Measurements from ENCODE around the gene DHRS11.
A peak's percentile ranks its signal among the peaks of the same experiment; 100 is the strongest.

The DHRS11 gene

GRCh38 chr17:36591434-36592315 lies at the start of gene DHRS11:
Gene DHRS11, plus strand, starts transcription at chr17:36591879. Its CDS starts 131 bp downstream, at chr17:36592010.
- TF ChIP-seq GATA1 (IDR thresholded peaks at IDR 0.05; ENCODE audit: low read depth, low read length) (no peak), POLR2A (IDR thresholded peaks at IDR 0.05; ENCODE audit: low read length) (no peak)
- peak; percentile 81 to 86 for DNase-seq

- DNase-seq: no peak
- no peak for TF ChIP-seq POLR2A (IDR thresholded peaks at IDR 0.05; ENCODE audit: low read length)
- no peak for TF ChIP-seq GATA1 (IDR thresholded peaks at IDR 0.05; ENCODE audit: low read depth, low read length)
Measured at GRCh38 chr17:36542755-36543154, 48.9 kb upstream of the DHRS11 start.

GRCh38 chr17:36544044-36544306 lies 47.7 kb upstream of the DHRS11 start:
- TF ChIP-seq GATA1 (IDR thresholded peaks at IDR 0.05; ENCODE audit: low read depth, low read length) (no peak), POLR2A (IDR thresholded peaks at IDR 0.05; ENCODE audit: low read length) (peak; percentile 3)
- peak; percentile 80 to 81 for DNase-seq

GRCh38 chr17:36544307-36545076 lies 47.2 kb upstream of the DHRS11 start, which contains the start of gene GGNBP2:
Gene GGNBP2, plus strand, starts transcription at chr17:36544919. Its CDS starts 806 bp downstream, at chr17:36545725.
- no peak for TF ChIP-seq GATA1 (IDR thresholded peaks at IDR 0.05; ENCODE audit: low read depth, low read length)
- peak; percentile 80 for TF ChIP-seq POLR2A (IDR thresholded peaks at IDR 0.05; ENCODE audit: low read length)
- DNase-seq: peak; percentile 93 to 96

GRCh38 chr17:36545077-36545464 lies 46.6 kb upstream of the DHRS11 start:
- TF ChIP-seq POLR2A (IDR thresholded peaks at IDR 0.05; ENCODE audit: low read length): peak; percentile 33
- no peak for TF ChIP-seq GATA1 (IDR thresholded peaks at IDR 0.05; ENCODE audit: low read depth, low read length)

GRCh38 chr17:36545465-36546417 lies 45.9 kb upstream of the DHRS11 start:
- TF ChIP-seq GATA1 (IDR thresholded peaks at IDR 0.05; ENCODE audit: low read depth, low read length) (no peak), POLR2A (IDR thresholded peaks at IDR 0.05; ENCODE audit: low read length) (peak; percentile 68)
- peak; percentile 99 for DNase-seq

More at GRCh38 chr17:36545077-36545464, 46.6 kb upstream of the DHRS11 start:
- peak; percentile 91 to 93 for DNase-seq

GRCh38 chr17:36546418-36547093 lies 45.1 kb upstream of the DHRS11 start:
- peak; percentile 23 to 49 for DNase-seq
- TF ChIP-seq POLR2A (IDR thresholded peaks at IDR 0.05; ENCODE audit: low read length) (no peak), GATA1 (IDR thresholded peaks at IDR 0.05; ENCODE audit: low read depth, low read length) (no peak)

- TF ChIP-seq POLR2A (IDR thresholded peaks at IDR 0.05; ENCODE audit: low read length) (no peak), GATA1 (IDR thresholded peaks at IDR 0.05; ENCODE audit: low read depth, low read length) (no peak)
- DNase-seq: no peak
Measured at GRCh38 chr17:36547776-36548175, 43.9 kb upstream of the DHRS11 start.

GRCh38 chr17:36550491-36551417 lies 40.9 kb upstream of the DHRS11 start:
- DNase-seq: no peak
- TF ChIP-seq POLR2A (IDR thresholded peaks at IDR 0.05; ENCODE audit: low read length) (no peak), GATA1 (IDR thresholded peaks at IDR 0.05; ENCODE audit: low read depth, low read length) (no peak)

GRCh38 chr17:36553459-36553858 lies 38.2 kb upstream of the DHRS11 start:
- no peak for DNase-seq
- TF ChIP-seq POLR2A (IDR thresholded peaks at IDR 0.05; ENCODE audit: low read length): no peak
- TF ChIP-seq GATA1 (IDR thresholded peaks at IDR 0.05; ENCODE audit: low read depth, low read length): no peak

GRCh38 chr17:36566081-36566480 lies 25.6 kb upstream of the DHRS11 start:
- TF ChIP-seq POLR2A (IDR thresholded peaks at IDR 0.05; ENCODE audit: low read length) (no peak), GATA1 (IDR thresholded peaks at IDR 0.05; ENCODE audit: low read depth, low read length) (no peak)
- no peak for DNase-seq

- TF ChIP-seq POLR2A (IDR thresholded peaks at IDR 0.05; ENCODE audit: low read length) (no peak), GATA1 (IDR thresholded peaks at IDR 0.05; ENCODE audit: low read depth, low read length) (no peak)
- DNase-seq: no peak
Measured at GRCh38 chr17:36575028-36575427, 16.7 kb upstream of the DHRS11 start.
